GM12874 (cell line): ENCODE data around the gene KCTD13.

Experiments used
- CTCF ChIP-seq: IDR thresholded peaks from 2 replicates; pipeline ENCODE4 v1.5.1; 2011; ENCODE audit warnings: low read depth, mild to moderate bottlenecking, control low read depth, low read length, moderate library complexity; ENCODE audit not compliant: insufficient read depth

The KCTD13 gene

GRCh38 chr16:29971304-29971703, 45.3 kb upstream of the KCTD13 start:
- TF ChIP-seq CTCF = no peak

GRCh38 chr16:29968205-29968604, 42.2 kb upstream of the KCTD13 start:
- no peak for TF ChIP-seq CTCF

GRCh38 chr16:29963021-29963743, 37.2 kb upstream of the KCTD13 start:
- no peak for TF ChIP-seq CTCF

GRCh38 chr16:29962344-29962994, 36.4 kb upstream of the KCTD13 start:
- TF ChIP-seq CTCF = no peak

GRCh38 chr16:29961479-29962343, 35.7 kb upstream of the KCTD13 start, which contains the start of gene TMEM219:
Gene TMEM219 (plus strand): TSS chr16:29962079. CDS start chr16:29963144, 1,065 bp downstream.
- TF ChIP-seq CTCF = no peak

- TF ChIP-seq CTCF = no peak
These were observed 35.1 kb upstream of the KCTD13 start for GRCh38 chr16:29961127-29961478.

GRCh38 chr16:29959293-29959692, 33.3 kb upstream of the KCTD13 start:
- TF ChIP-seq CTCF = no peak
